Tibial nerve (tissue), 4 donors: ENCODE data around the gene CWC25.

Source experiments
- CTCF ChIP-seq, 5 experiments: fragments of 200-600 bp in 3 of 5; fragments of 450-650 bp in 2 of 5; sonication (generic) in 3 of 5; IDR thresholded peaks; one replicate each; pipeline ENCODE4 v1.5.1; 2016 to 2019; ENCODE audit warnings: antibody characterized with exemption in 5 of 5, mild to moderate bottlenecking in 3 of 5, moderate library complexity in 2 of 5
- EP300 ChIP-seq, 2 donors: sonication (generic); formaldehyde crosslinking; IDR thresholded peaks; one replicate each; pipeline ENCODE4 v1.6.1; 2017; ENCODE audit warnings: antibody characterized with exemption in 2 of 2, mild to moderate bottlenecking in 1 of 2
- POLR2A ChIP-seq, 2 donors: fragments of 450-650 bp; IDR thresholded peaks; one replicate each; pipeline ENCODE4 v1.6.1; 2017; ENCODE audit warnings: antibody characterized with exemption in 2 of 2, mild to moderate bottlenecking in 2 of 2, moderate library complexity in 2 of 2

GRCh38 chr17:38864636-38865398, 39.7 kb upstream of the CWC25 start:
- TF ChIP-seq CTCF (IDR thresholded peaks at IDR 0.05) (no peak), POLR2A (IDR thresholded peaks at IDR 0.05) (no peak), EP300 (IDR thresholded peaks at IDR 0.05) (no peak)
